HepG2 (cell line): ENCODE data around the gene AP1G1. TPM values are rescaled to one million over a fixed set of nuclear protein-coding genes. Genes with fewer than 3 reads are reported as not detected.

Experiments used
- ATAC-seq: fragments of 200-7000 bp; cut with Tn5 transposase; 3 replicates; pipeline ENCODE4 v1.9.1; 2020; ENCODE audit warnings: mild to moderate bottlenecking, moderate library complexity
- BruUV-seq: library from RNA; stranded (reverse); fragments of 400-500 nt; replicated peaks from 2 replicates; lab custom pipeline; 2021; lab: Mats Ljungman, UMichigan
- CTCF ChIA-PET: fragments of 300-600 bp; formaldehyde crosslinking; extraction: SDS; loops from one replicate; lab custom pipeline; 2021; ENCODE audit warnings: low total read pairs, inconsistent platforms, low intra/inter-chr PET ratio; lab: Yijun Ruan, JAX
- POLR2A ChIA-PET: fragments of 350-600 bp; sonication (Branson Sonifier 250); formaldehyde crosslinking; loops from one replicate; lab custom pipeline; 2020; ENCODE audit warnings: antibody characterized with exemption, inconsistent platforms; lab: Yijun Ruan, JAX
- DNase-seq: peaks from one replicate; pipeline ENCODE4 v3.0.0-alpha.2; 2015; ENCODE audit warnings: low spot score
- FAIRE-seq: peaks from 3 replicates; lab custom pipeline; 2011; peaks lifted over from hg19 to GRCh38; lab: Jason Lieb, UNC
- H2AFZ ChIP-seq: one replicate; pipeline ENCODE4 v1.6.1; 2011; ENCODE audit warnings: low read length, inconsistent platforms
- H3K27ac ChIP-seq: fragments of 300-600 bp; 3 replicates; pipeline ENCODE4 v1.8.0; 2011; ENCODE audit warnings: mixed run types, mild to moderate bottlenecking, mixed read lengths, low read length, inconsistent platforms; ENCODE audit not compliant: insufficient read depth; ENCODE audit errors: extremely low read length
- H3K27me3 ChIP-seq, 2 experiments: fragments of 200-600 bp in 1 of 2; 2 replicates in 1 of 2; 3 replicates in 1 of 2; pipeline versions ENCODE4 v1.6.0 to v1.8.0; 2011; ENCODE audit warnings: low read length in 2 of 2, mild to moderate bottlenecking in 2 of 2, moderate library complexity in 2 of 2, inconsistent platforms in 1 of 2; ENCODE audit not compliant: insufficient read depth in 2 of 2, control insufficient read depth in 1 of 2
- H3K36me3 ChIP-seq, 2 experiments: fragments of 200-600 bp in 1 of 2; replicated peaks in 1 of 2; 2 replicates in 1 of 2; 3 replicates in 1 of 2; pipeline versions ENCODE4 v1.5.1 to v1.8.0; 2011; ENCODE audit warnings: low read length in 2 of 2, inconsistent platforms in 1 of 2; ENCODE audit not compliant: insufficient read depth in 2 of 2, control insufficient read depth in 1 of 2
- H3K4me1 ChIP-seq: 2 replicates; pipeline ENCODE4 v1.5.1; 2012; ENCODE audit warnings: low read length, inconsistent platforms; ENCODE audit not compliant: insufficient read depth
- H3K4me2 ChIP-seq: 2 replicates; pipeline ENCODE4 v1.6.0; 2011; ENCODE audit warnings: low read depth, low read length, inconsistent platforms
- H3K4me3 ChIP-seq, 3 experiments: fragments of 200-600 bp in 1 of 3; sonication (generic), shearing (Covaris generic) in 1 of 3; replicated peaks in 1 of 3; 2 replicates each; pipeline ENCODE4 v1.5.1; 2011 to 2016; ENCODE audit warnings: low read length in 3 of 3, inconsistent platforms in 2 of 3, low read depth in 2 of 3, mild to moderate bottlenecking in 2 of 3, control low read depth in 1 of 3, mixed read lengths in 1 of 3; ENCODE audit not compliant: insufficient read depth in 1 of 3
- H3K79me2 ChIP-seq: one replicate; pipeline ENCODE4 v1.6.1; 2011; ENCODE audit warnings: low read length, inconsistent platforms; ENCODE audit not compliant: insufficient read depth
- H3K9ac ChIP-seq: 2 replicates; pipeline ENCODE4 v1.6.0; 2011; ENCODE audit warnings: mild to moderate bottlenecking, low read depth, low read length, inconsistent platforms; ENCODE audit not compliant: insufficient read depth
- H3K9me3 ChIP-seq: 2 replicates; pipeline ENCODE4 v1.5.1; 2012; ENCODE audit warnings: mild to moderate bottlenecking, low read length
- H4K20me1 ChIP-seq: 2 replicates; pipeline ENCODE4 v1.6.0; 2011; ENCODE audit warnings: inconsistent platforms, mild to moderate bottlenecking, low read length, moderate library complexity; ENCODE audit not compliant: insufficient read depth
- TSC22D2 ChIP-seq: sonication (generic); formaldehyde crosslinking; IDR thresholded peaks from 2 replicates; pipeline ENCODE4 v1.5.1; 2020; ENCODE audit warnings: missing genetic modification reagents, mild to moderate bottlenecking, borderline replicate concordance
- ZNF335 ChIP-seq: sonication (generic); formaldehyde crosslinking; IDR thresholded peaks from 2 replicates; pipeline ENCODE4 v1.4.0; 2020; ENCODE audit warnings: missing genetic modification reagents
- ZNF34 ChIP-seq: sonication (generic); formaldehyde crosslinking; IDR thresholded peaks from 2 replicates; pipeline ENCODE4 v1.4.0; 2020; ENCODE audit warnings: mild to moderate bottlenecking, missing genetic modification reagents, borderline replicate concordance
- ZNF569 ChIP-seq: sonication (generic); formaldehyde crosslinking; IDR thresholded peaks from 2 replicates; pipeline ENCODE4 v1.5.0; 2020; ENCODE audit warnings: mild to moderate bottlenecking, missing genetic modification reagents, moderate library complexity, borderline replicate concordance
- ZNF605 ChIP-seq: sonication (generic); formaldehyde crosslinking; IDR thresholded peaks from 2 replicates; pipeline ENCODE4 v1.8.0; 2022; ENCODE audit warnings: mild to moderate bottlenecking, missing genetic modification reagents
- WGBS: methylation state at CpG from one replicate; pipeline ENCODE4 v1.1.6; 2017; ENCODE audit warnings: low lambda C conversion rate; 5-methylcytosine and 5-hydroxymethylcytosine counted together
- in situ Hi-C: cut with HindIII; loops from 2 replicates; pipeline ENCODE4 v1.10.0; 2017; ENCODE audit warnings: low pct_unique_long_range_greater_than_20kb; ENCODE audit not compliant: extremely low pct_ligation_motif_present
- intact Hi-C: fragments of 100-400 bp; cut with micrococcal nuclease; formaldehyde crosslinking; loops from one replicate; pipeline ENCODE4 v1.10.0; 2022; ENCODE audit not compliant: unreplicated experiment
- polyA plus RNA-seq, 8 experiments: library from polyadenylated mRNA; depleted of rRNA in 3 of 8; stranded (reverse) in 7 of 8; unstranded in 1 of 8; fragments of >200 nt; fragmentation: Illumina TruSeq in 4 of 8; extraction: Trizol in 4 of 8; gene quantifications; 2 replicates each; pipeline versions ENCODE4 v1.2.1 to v1.2.3, GENCODE V29; 2011 to 2016; ENCODE audit warnings: low read depth in 4 of 8, missing spikeins in 1 of 8, mixed read lengths in 1 of 8; ENCODE audit not compliant: insufficient read depth in 1 of 8
- total RNA-seq, 5 experiments: library from RNA; depleted of rRNA; stranded (reverse); fragments of >200 nt; fragmentation: Illumina TruSeq; extraction: Trizol; gene quantifications; 2 replicates each; pipeline ENCODE4 v1.2.3, GENCODE V29; 2016; ENCODE audit warnings: low read depth in 1 of 5
- TF ChIP-seq, protein P1 (sequence below): sonication (generic); formaldehyde crosslinking; IDR thresholded peaks from 2 replicates; pipeline ENCODE4 v1.5.0; 2020; ENCODE audit warnings: missing genetic modification reagents
- TF ChIP-seq, protein P2 (sequence below): sonication (generic); formaldehyde crosslinking; conservative IDR thresholded peaks from 2 replicates; pipeline ENCODE4 v1.4.0; 2020; ENCODE audit warnings: missing genetic modification reagents

Gene AP1G1
- total and polyA plus RNA-seq, 2 of the 13 experiments (the other 11 are each of a cell fraction or from before 2014, with no cell fraction given), result 62.2 to 66.2 TPM

DNA sequence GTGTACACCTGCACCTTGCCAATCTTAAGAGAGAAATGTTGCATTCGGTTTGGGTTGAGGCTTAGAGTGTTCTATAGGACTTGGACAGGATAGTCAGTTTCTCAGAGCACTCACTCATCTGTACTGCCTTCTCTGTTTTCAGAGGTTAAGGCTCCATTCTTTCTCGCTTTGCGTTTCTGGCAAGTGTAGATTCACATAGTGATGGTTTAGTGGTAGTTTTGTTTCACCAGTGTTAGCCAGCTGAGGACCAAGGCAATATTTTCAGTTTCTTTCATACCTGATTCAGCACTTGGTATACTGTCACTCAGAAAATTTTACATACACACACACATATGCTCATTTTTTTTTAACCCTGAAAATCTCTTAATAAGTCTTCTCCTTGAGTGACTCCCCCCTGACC is 38.5 kb upstream of the AP1G1 start:
- peak overlapping the region; percentile 92 for H3K9ac ChIP-seq

More for the DNA sequence above, 38.5 kb upstream of the AP1G1 start:
- CTCF ChIA-PET, result no interaction called here
- DNase-seq, result no peak
- H3K27me3 ChIP-seq, result no peaks in the 10 kb centered on the region; a peak in 1 of 5 replicates
- H3K27ac ChIP-seq, result peak overlapping the region; percentile 52
- H3K4me2 ChIP-seq, result peak overlapping the region; percentile 91
- 53% methylated on average over 3 of the region's 3 CpGs for WGBS
- POLR2A ChIA-PET, result interaction anchor here (1.4 kb wide), 1 partner anchor 38 kb away, joined by 5 read pairs; the partner anchor contains the start of gene AP1G1
- FAIRE-seq, result no peak
- BruUV-seq, result no TSS peak
- peaks cover 27 to 30% of the 10 kb centered on the region in 2 experiments for H3K36me3 ChIP-seq
- no peaks in the 10 kb centered on the region for H3K9me3 ChIP-seq
- peaks cover 27% of the 10 kb centered on the region for H3K4me1 ChIP-seq
- H3K4me3 ChIP-seq, result peak overlapping the region; percentile 78 to 99 (median 97)
- ATAC-seq, result no peak
- intact Hi-C loops, result loop anchor here (5.0 kb wide), 1 partner anchor 40 kb away; the partner anchor contains the start of gene AP1G1
- 0 out of 2 replicates have a peak, but pooled peaks cover 4% of the 10 kb centered on the region for H4K20me1 ChIP-seq
- H3K79me2 ChIP-seq, result peaks cover 22% of the 10 kb centered on the region
- in situ Hi-C loops, result no loop called here
- TF ChIP-seq, protein P1, sequence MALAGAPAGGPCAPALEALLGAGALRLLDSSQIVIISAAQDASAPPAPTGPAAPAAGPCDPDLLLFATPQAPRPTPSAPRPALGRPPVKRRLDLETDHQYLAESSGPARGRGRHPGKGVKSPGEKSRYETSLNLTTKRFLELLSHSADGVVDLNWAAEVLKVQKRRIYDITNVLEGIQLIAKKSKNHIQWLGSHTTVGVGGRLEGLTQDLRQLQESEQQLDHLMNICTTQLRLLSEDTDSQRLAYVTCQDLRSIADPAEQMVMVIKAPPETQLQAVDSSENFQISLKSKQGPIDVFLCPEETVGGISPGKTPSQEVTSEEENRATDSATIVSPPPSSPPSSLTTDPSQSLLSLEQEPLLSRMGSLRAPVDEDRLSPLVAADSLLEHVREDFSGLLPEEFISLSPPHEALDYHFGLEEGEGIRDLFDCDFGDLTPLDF (CRISPR knock-in tag), result peak; percentile 23; the same call in 1 of the 2 replicates
- TF ChIP-seq TSC22D2 (CRISPR knock-in tag) (no peak), ZNF605 (CRISPR knock-in tag) (no peak), ZNF34 (no peak), ZNF335 (CRISPR knock-in tag) (no peak), ZNF569 (CRISPR knock-in tag) (no peak)
- TF ChIP-seq, protein P2, sequence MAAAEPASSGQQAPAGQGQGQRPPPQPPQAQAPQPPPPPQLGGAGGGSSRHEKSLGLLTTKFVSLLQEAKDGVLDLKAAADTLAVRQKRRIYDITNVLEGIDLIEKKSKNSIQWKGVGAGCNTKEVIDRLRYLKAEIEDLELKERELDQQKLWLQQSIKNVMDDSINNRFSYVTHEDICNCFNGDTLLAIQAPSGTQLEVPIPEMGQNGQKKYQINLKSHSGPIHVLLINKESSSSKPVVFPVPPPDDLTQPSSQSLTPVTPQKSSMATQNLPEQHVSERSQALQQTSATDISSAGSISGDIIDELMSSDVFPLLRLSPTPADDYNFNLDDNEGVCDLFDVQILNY, result no peak
- no peak overlapping the region for H2AFZ ChIP-seq
